ENCODE results near the gene PRR23E.

Gene PRR23E

GRCh38 chr3:127192576-127193232 is at the start of gene PRR23E:
Gene PRR23E (plus strand): TSS chr3:127193131. CDS start chr3:127196686, 3,555 bp downstream.
- no peak for FAIRE-seq

- FAIRE-seq: no peak
These were observed 49.8 kb upstream of the PRR23E start for GRCh38 chr3:127143172-127143571.

GRCh38 chr3:127144631-127145030 is 48.3 kb upstream of the PRR23E start:
- no peak for FAIRE-seq

GRCh38 chr3:127145266-127145665 is 47.7 kb upstream of the PRR23E start:
- FAIRE-seq: no peak

- FAIRE-seq: no peak
These were observed 45.5 kb upstream of the PRR23E start for GRCh38 chr3:127147291-127147885.

GRCh38 chr3:127149621-127150310 is 43.2 kb upstream of the PRR23E start:
- no peak for FAIRE-seq

GRCh38 chr3:127150513-127151250 is 42.2 kb upstream of the PRR23E start:
- no peak for FAIRE-seq

GRCh38 chr3:127151251-127151564 is 41.7 kb upstream of the PRR23E start:
- FAIRE-seq: no peak

- FAIRE-seq: no peak
These were observed 40.8 kb upstream of the PRR23E start for GRCh38 chr3:127151992-127152650.

GRCh38 chr3:127152684-127153505 is 40.0 kb upstream of the PRR23E start:
- no peak for FAIRE-seq

GRCh38 chr3:127153506-127153815 is 39.5 kb upstream of the PRR23E start:
- FAIRE-seq: no peak

GRCh38 chr3:127156338-127157050 is 36.4 kb upstream of the PRR23E start:
- FAIRE-seq: no peak

- FAIRE-seq: no peak
These were observed 35.6 kb upstream of the PRR23E start for GRCh38 chr3:127157171-127157828.

- FAIRE-seq: no peak
These were observed 34.2 kb upstream of the PRR23E start for GRCh38 chr3:127158614-127159229.

- no peak for FAIRE-seq
These were observed 33.4 kb upstream of the PRR23E start for GRCh38 chr3:127159543-127159942.

- no peak for FAIRE-seq
These were observed 31.7 kb upstream of the PRR23E start for GRCh38 chr3:127161236-127161635.

GRCh38 chr3:127161973-127162579 is 30.9 kb upstream of the PRR23E start:
- no peak for FAIRE-seq

GRCh38 chr3:127162947-127163645 is 29.8 kb upstream of the PRR23E start:
- no peak for FAIRE-seq

- no peak for FAIRE-seq
These were observed 28.3 kb upstream of the PRR23E start for GRCh38 chr3:127164615-127165014.
